Fibroblast of lung (primary cell): ENCODE results near the gene PHF2. TPM values are rescaled to one million over a fixed set of nuclear protein-coding genes. Genes with fewer than 3 reads are reported as not detected.

ENCODE experiments used
- DNase-seq, 2 donors: peaks; one replicate each; pipeline versions ENCODE4 v3.0.0 to v3.0.0-alpha.2; 2010; ENCODE audit warnings: low read depth in 2 of 2
- H2AFZ ChIP-seq: 2 replicates; pipeline ENCODE4 v1.5.1; 2012; ENCODE audit warnings: low read length, control low read depth, inconsistent platforms
- H3K27ac ChIP-seq: 2 replicates; pipeline ENCODE4 v1.5.1; 2011; ENCODE audit warnings: low read length, control low read depth; ENCODE audit not compliant: insufficient read depth
- H3K27me3 ChIP-seq: 2 replicates; pipeline ENCODE4 v1.5.1; 2011; ENCODE audit warnings: mild to moderate bottlenecking, low read length; ENCODE audit not compliant: control insufficient read depth, insufficient read depth
- H3K36me3 ChIP-seq: 2 replicates; pipeline ENCODE4 v1.5.1; 2011; ENCODE audit warnings: low read length; ENCODE audit not compliant: control insufficient read depth, insufficient read depth
- H3K4me1 ChIP-seq: 2 replicates; pipeline ENCODE4 v1.5.1; 2011; ENCODE audit warnings: low read length; ENCODE audit not compliant: control insufficient read depth, insufficient read depth; ENCODE audit errors: extremely low read depth
- H3K4me2 ChIP-seq: 2 replicates; pipeline ENCODE4 v1.5.1; 2011; ENCODE audit warnings: low read length, control low read depth; ENCODE audit not compliant: insufficient read depth; ENCODE audit errors: extremely low read depth
- H3K4me3 ChIP-seq, 4 experiments: fragments of 200-600 bp in 1 of 4; sonication (generic) in 1 of 4; replicated peaks in 1 of 4; 2 replicates each; pipeline ENCODE4 v1.5.1; 2011 to 2016; ENCODE audit warnings: low read length in 4 of 4, low read depth in 3 of 4, mild to moderate bottlenecking in 3 of 4, control low read depth in 2 of 4, inconsistent platforms in 1 of 4, mixed read lengths in 1 of 4; ENCODE audit not compliant: insufficient read depth in 1 of 4; ENCODE audit errors: control extremely low read depth in 1 of 4
- H3K79me2 ChIP-seq: 2 replicates; pipeline ENCODE4 v1.5.1; 2012; ENCODE audit warnings: mild to moderate bottlenecking, low read length, inconsistent platforms; ENCODE audit not compliant: control insufficient read depth, insufficient read depth
- H3K9ac ChIP-seq: 2 replicates; pipeline ENCODE4 v1.5.1; 2011; ENCODE audit warnings: mild to moderate bottlenecking, low read length, control low read depth; ENCODE audit not compliant: insufficient read depth
- H3K9me3 ChIP-seq: 2 replicates; pipeline ENCODE4 v1.5.1; 2012; ENCODE audit warnings: low read depth, low read length; ENCODE audit not compliant: control insufficient read depth, insufficient read depth
- H4K20me1 ChIP-seq: 2 replicates; pipeline ENCODE4 v1.5.1; 2011; ENCODE audit warnings: low read length; ENCODE audit not compliant: control insufficient read depth, insufficient read depth; ENCODE audit errors: extremely low read depth
- EZH2 ChIP-seq: IDR thresholded peaks from 2 replicates; pipeline ENCODE4 v1.5.1; 2012; ENCODE audit warnings: low read length, control low read depth, mild to moderate bottlenecking; ENCODE audit errors: missing control alignments
- polyA plus RNA-seq, 2 donors: library from polyadenylated mRNA; depleted of rRNA in 1 of 2; stranded (reverse) in 1 of 2; unstranded in 1 of 2; fragments of >200 nt; gene quantifications; 2 replicates each; pipeline ENCODE4 v1.2.1, GENCODE V29; 2011 to 2012; ENCODE audit warnings: missing spikeins in 1 of 2
- total RNA-seq: library from RNA; depleted of rRNA; stranded (reverse); fragments of >200 nt; gene quantifications from 2 replicates; pipeline ENCODE4 v1.2.1, GENCODE V29; 2014
- TF ChIP-seq, protein P1 (sequence below), 2 donors: IDR thresholded peaks in 1 of 2; conservative IDR thresholded peaks in 1 of 2; 1 replicate in 1 of 2; 2 replicates in 1 of 2; pipeline ENCODE4 v1.5.1; 2011 to 2012; ENCODE audit warnings: low read length in 2 of 2, control low read depth in 1 of 2, inconsistent platforms in 1 of 2, low read depth in 1 of 2, mild to moderate bottlenecking in 1 of 2

The PHF2 gene
- total and polyA plus RNA-seq, 2 donors (not counting 1 experiment from before 2014, with no cell fraction given) = 9.2 to 13.4 TPM

DNA sequence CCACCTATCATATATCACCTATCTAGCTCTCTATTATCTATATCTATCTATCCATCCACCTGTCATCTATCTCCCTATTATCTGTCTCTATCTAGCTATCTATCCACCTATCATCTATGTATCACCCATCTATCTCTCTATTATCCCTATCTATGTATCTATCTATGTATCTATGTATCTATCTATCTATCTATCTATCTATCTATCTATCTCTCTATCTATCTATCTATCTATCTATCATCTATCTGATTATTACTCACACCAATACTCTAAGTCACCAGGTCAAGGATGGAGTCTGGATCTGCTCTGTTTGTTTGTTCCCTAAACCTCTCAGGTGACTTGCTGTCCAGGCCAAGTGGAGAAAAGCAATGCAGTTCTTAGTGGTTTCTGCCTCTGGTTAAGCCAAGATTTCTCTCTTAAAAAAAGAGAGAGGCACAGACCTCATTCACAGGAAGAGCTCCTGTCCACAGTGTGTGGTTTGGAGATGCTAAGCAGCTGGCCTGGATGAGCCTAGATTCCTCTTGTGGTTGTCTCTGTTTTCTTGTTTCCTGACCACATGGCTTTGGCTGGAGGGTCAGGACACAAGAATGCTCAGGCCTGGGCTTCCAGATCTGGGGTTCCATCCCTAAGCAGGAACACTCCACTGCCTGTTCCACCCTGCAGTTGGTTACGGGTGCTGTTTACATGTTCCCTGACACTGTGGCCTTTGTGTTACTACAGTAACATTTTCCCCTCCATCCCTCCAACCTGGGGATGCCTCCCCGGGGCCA, 133.4 kb downstream of the PHF2 start:
- no peaks in the 10 kb centered on the region for H3K4me1 ChIP-seq
- no peak overlapping the region for H2AFZ ChIP-seq
- H3K27ac ChIP-seq = no peak overlapping the region
- TF ChIP-seq EZH2 = no peak
- TF ChIP-seq, protein P1, sequence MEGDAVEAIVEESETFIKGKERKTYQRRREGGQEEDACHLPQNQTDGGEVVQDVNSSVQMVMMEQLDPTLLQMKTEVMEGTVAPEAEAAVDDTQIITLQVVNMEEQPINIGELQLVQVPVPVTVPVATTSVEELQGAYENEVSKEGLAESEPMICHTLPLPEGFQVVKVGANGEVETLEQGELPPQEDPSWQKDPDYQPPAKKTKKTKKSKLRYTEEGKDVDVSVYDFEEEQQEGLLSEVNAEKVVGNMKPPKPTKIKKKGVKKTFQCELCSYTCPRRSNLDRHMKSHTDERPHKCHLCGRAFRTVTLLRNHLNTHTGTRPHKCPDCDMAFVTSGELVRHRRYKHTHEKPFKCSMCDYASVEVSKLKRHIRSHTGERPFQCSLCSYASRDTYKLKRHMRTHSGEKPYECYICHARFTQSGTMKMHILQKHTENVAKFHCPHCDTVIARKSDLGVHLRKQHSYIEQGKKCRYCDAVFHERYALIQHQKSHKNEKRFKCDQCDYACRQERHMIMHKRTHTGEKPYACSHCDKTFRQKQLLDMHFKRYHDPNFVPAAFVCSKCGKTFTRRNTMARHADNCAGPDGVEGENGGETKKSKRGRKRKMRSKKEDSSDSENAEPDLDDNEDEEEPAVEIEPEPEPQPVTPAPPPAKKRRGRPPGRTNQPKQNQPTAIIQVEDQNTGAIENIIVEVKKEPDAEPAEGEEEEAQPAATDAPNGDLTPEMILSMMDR (conservative IDR thresholded peaks at IDR 0.05 in 1 of 2, IDR thresholded peaks at IDR 0.05 in 1 of 2; ENCODE audit: low read depth in 1 of 2, low read length in 2 of 2) = no peak
- H3K4me2 ChIP-seq = no peak overlapping the region
- H3K9ac ChIP-seq = no peak overlapping the region
- no peaks in the 10 kb centered on the region for H3K9me3 ChIP-seq
- H3K4me3 ChIP-seq = no peak overlapping the region
- H4K20me1 ChIP-seq = no peaks in the 10 kb centered on the region
- H3K36me3 ChIP-seq = no peaks in the 10 kb centered on the region
- H3K27me3 ChIP-seq = no peaks in the 10 kb centered on the region
- no peaks in the 10 kb centered on the region for H3K79me2 ChIP-seq
- DNase-seq = no peak

DNA sequence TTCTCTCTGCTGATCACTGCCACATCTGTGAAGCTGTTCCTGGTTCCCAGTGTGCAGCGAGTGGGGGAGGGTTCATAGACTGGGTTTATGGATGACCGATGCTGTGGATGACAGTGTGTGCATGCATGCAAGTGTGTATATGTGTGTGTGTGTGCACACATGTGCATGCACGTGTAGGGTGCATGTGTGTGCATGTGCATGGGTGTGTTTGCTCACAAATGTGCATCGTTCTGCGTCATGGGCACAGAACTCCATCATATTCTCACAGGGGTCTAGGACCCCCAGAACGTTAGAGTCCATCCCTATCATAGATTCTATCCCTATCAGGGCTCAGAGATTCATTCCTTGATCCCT, 134.0 kb downstream of the PHF2 start:
- Histone ChIP-seq H3K9me3 (no peaks in the 10 kb centered on the region), H3K36me3 (no peaks in the 10 kb centered on the region), H3K27ac (no peak overlapping the region), H2AFZ (no peak overlapping the region), H3K27me3 (no peaks in the 10 kb centered on the region), H3K4me3 (no peak overlapping the region), H3K79me2 (no peaks in the 10 kb centered on the region), H3K4me1 (no peaks in the 10 kb centered on the region), H3K9ac (no peak overlapping the region), H4K20me1 (no peaks in the 10 kb centered on the region), H3K4me2 (no peak overlapping the region)
- TF ChIP-seq, protein P1 (conservative IDR thresholded peaks at IDR 0.05 in 1 of 2, IDR thresholded peaks at IDR 0.05 in 1 of 2; ENCODE audit: low read depth in 1 of 2, low read length in 2 of 2) = no peak
- TF ChIP-seq EZH2 = no peak
- no peak for DNase-seq

DNA sequence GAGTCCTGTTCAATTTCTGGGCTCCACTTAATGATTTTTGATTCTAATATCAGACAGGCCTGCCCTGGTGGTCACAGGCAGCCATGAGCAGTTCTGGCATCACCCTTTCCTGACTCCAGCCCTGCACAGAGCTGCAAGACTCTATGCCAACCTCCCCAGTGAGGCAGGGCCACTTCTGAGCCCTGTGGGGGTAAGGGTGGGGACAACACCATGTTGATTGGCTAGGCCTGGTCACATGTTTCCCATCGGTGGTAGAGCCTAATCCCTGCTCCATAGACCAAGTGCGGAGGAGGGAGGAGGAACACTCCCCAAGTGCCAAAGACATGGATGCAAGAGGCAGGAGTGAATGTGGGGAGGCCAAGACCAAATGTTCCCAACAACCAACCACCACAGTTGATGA, 134.6 kb downstream of the PHF2 start:
- TF ChIP-seq, protein P1 (conservative IDR thresholded peaks at IDR 0.05 in 1 of 2, IDR thresholded peaks at IDR 0.05 in 1 of 2; ENCODE audit: low read depth in 1 of 2, low read length in 2 of 2) = no peak
- H3K36me3 ChIP-seq = no peaks in the 10 kb centered on the region
- no peaks in the 10 kb centered on the region for H4K20me1 ChIP-seq
- H3K27me3 ChIP-seq = no peaks in the 10 kb centered on the region
- no peak for DNase-seq
- no peaks in the 10 kb centered on the region for H3K4me1 ChIP-seq
- H2AFZ ChIP-seq = no peak overlapping the region
- H3K9ac ChIP-seq = no peak overlapping the region
- no peak overlapping the region for H3K27ac ChIP-seq
- no peak overlapping the region for H3K4me3 ChIP-seq
- H3K9me3 ChIP-seq = no peaks in the 10 kb centered on the region
- no peak overlapping the region for H3K4me2 ChIP-seq
- H3K79me2 ChIP-seq = no peaks in the 10 kb centered on the region
